NB4 (cell line): ENCODE results near the gene SHLD1.

Experiments
- TF ChIP-seq, protein P1 (sequence below): IDR thresholded peaks from one replicate; pipeline ENCODE4 v1.5.1; 2012; ENCODE audit warnings: low read depth, low read length
- TF ChIP-seq, protein P2 (sequence below): IDR thresholded peaks from 2 replicates; pipeline ENCODE4 v1.6.1; 2011; ENCODE audit warnings: low read depth, low read length

GRCh38 chr20:5807431-5807830 is 57.2 kb downstream of the SHLD1 start:
- TF ChIP-seq, protein P1, sequence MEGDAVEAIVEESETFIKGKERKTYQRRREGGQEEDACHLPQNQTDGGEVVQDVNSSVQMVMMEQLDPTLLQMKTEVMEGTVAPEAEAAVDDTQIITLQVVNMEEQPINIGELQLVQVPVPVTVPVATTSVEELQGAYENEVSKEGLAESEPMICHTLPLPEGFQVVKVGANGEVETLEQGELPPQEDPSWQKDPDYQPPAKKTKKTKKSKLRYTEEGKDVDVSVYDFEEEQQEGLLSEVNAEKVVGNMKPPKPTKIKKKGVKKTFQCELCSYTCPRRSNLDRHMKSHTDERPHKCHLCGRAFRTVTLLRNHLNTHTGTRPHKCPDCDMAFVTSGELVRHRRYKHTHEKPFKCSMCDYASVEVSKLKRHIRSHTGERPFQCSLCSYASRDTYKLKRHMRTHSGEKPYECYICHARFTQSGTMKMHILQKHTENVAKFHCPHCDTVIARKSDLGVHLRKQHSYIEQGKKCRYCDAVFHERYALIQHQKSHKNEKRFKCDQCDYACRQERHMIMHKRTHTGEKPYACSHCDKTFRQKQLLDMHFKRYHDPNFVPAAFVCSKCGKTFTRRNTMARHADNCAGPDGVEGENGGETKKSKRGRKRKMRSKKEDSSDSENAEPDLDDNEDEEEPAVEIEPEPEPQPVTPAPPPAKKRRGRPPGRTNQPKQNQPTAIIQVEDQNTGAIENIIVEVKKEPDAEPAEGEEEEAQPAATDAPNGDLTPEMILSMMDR, result no peak
- TF ChIP-seq, protein P2, sequence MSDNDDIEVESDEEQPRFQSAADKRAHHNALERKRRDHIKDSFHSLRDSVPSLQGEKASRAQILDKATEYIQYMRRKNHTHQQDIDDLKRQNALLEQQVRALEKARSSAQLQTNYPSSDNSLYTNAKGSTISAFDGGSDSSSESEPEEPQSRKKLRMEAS, result no peak
